ENCODE results near the gene CHURC1.

CHURC1 gene

GRCh38 chr14:64938972-64939816 lies 24.9 kb downstream of the CHURC1 start:
- no peak for DNase-seq (ENCODE audit: low read depth)

- DNase-seq (ENCODE audit: low read depth), result no peak
Measured at GRCh38 chr14:64939817-64940190, 25.5 kb downstream of the CHURC1 start.

- no peak for DNase-seq (ENCODE audit: low read depth)
Measured at GRCh38 chr14:64940336-64940910, 26.2 kb downstream of the CHURC1 start.

GRCh38 chr14:64942531-64943111 lies 28.4 kb downstream of the CHURC1 start, which contains the start of gene GPX2:
Gene GPX2, minus strand, starts transcription at chr14:64942745. Its CDS starts 19 bp downstream, at chr14:64942726.
- no peak for DNase-seq (ENCODE audit: low read depth)

- no peak for DNase-seq (ENCODE audit: low read depth)
Measured at GRCh38 chr14:64943556-64943955, 29.3 kb downstream of the CHURC1 start.

- DNase-seq (ENCODE audit: low read depth), result no peak
Measured at GRCh38 chr14:64944041-64944440, 29.8 kb downstream of the CHURC1 start.

GRCh38 chr14:64944861-64945260 lies 30.6 kb downstream of the CHURC1 start:
- DNase-seq (ENCODE audit: low read depth), result no peak

DNA sequence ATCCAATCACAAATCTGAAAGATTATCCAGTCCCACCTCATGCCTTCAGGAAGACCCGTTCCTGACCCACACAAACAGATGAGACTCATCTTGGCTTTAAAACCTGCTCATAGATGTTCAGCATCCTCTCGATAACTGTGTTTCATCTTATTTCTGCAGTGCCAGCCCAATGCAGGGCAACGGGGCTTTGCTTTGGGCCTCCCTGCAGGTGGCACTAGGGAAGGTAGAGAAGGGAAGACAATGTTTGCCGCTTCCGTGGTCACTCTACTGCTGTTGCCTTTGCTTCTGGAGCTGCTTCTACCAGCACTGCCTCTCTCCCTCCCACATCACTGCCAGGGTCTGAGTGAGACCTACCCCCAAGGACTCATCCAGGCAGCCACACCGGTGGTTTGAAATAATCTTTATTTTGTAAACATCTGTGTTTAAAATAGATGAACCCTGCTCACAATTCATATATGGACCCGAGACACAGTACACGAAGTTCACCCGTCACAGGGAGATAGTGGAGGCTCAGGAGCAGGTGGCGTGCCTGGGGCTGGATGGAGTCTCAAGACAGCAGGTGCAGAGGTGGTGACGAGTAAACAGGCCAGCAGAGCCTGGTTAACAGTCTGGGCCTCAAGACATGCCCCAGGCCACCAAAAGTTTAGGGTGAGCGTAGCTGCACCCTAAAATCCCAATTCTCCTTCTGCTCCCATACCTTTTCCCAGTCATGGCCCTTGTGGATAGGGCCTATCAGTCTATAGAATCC lies 31.4 kb downstream of the CHURC1 start:
- DNase-seq (ENCODE audit: low read depth), result no peak

DNA sequence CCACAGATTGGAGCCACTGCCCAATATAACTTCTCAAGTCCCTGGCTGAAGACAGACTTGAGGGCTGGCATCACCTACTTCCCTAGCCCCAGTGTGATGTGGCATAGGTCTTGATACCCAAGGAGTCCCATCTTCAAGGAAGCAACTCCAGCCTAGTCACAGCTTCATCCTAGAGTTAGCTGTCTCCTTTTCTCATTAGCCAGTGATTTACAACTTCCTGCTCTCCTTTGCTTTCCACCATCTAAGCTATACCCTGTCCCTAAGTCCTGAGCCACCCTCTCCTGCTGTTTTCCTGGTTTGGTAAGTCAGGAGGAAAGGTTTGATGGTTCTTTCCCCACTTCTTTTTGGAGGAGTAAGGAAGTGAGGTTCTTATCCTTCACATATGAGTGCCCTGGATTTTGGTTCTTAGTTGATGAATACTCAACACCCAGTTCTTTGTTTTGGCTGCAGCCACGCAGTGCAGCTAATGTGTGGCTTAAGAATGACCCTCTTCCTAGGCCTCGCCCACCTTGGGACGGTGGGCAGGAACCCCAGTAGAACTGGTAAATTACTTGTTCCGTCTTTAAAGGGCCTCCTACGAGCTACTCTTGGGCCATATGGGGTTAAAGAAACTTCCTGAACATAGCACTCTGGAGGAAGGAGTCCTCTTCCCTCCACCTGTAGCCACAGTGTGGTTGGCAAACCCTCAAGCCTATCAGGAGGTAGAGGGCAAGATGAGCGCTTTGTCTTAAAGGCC lies 32.2 kb downstream of the CHURC1 start:
- no peak for DNase-seq (ENCODE audit: low read depth)

- DNase-seq (ENCODE audit: low read depth), result no peak
Measured at GRCh38 chr14:64947710-64948611, 33.7 kb downstream of the CHURC1 start.

- DNase-seq (ENCODE audit: low read depth), result no peak
Measured at GRCh38 chr14:64948612-64949210, 34.5 kb downstream of the CHURC1 start.

GRCh38 chr14:64950889-64951288 lies 36.6 kb downstream of the CHURC1 start:
- DNase-seq (ENCODE audit: low read depth), result no peak

GRCh38 chr14:64951291-64951690 lies 37.0 kb downstream of the CHURC1 start:
- DNase-seq (ENCODE audit: low read depth), result no peak

DNA sequence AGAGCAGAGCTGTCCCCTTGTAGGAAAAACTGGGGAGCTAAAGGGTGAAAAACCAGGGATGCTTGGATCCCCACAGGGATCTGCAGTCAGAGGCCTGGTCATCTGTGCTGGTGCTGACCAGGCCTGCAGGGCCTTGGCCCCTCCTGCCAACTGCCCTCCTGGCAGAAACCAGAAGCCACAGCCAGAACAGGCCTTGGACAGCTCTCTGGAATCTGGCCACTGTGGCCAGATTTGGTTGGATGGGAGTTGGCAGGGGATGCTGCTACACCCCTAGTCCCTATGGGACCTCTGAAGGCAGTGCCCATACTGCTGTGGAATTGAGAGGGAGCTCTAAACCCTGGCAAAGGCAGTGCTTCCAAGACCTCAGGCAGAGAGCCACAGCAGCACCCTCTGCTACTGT lies 37.5 kb downstream of the CHURC1 start:
- DNase-seq (ENCODE audit: low read depth), result no peak

- no peak for DNase-seq (ENCODE audit: low read depth)
Measured at GRCh38 chr14:64952598-64953309, 38.5 kb downstream of the CHURC1 start.

DNA sequence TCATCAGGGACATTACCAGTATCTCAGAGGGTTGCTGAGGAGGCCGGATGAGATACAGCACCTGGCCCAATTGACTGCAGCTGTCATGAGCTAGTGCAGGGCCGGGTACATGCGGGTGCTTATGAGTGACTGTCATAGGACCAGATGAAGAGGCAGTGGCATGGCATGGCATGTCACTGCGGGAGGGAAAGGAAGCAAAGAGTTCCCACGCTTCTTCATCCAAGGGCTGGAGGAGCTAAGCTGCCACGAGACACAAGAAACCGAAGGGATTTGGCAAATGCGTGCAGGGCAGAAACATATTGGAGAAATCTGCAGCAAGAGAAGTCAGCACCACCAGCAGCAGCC lies 39.0 kb downstream of the CHURC1 start:
- no peak for DNase-seq (ENCODE audit: low read depth)

DNA sequence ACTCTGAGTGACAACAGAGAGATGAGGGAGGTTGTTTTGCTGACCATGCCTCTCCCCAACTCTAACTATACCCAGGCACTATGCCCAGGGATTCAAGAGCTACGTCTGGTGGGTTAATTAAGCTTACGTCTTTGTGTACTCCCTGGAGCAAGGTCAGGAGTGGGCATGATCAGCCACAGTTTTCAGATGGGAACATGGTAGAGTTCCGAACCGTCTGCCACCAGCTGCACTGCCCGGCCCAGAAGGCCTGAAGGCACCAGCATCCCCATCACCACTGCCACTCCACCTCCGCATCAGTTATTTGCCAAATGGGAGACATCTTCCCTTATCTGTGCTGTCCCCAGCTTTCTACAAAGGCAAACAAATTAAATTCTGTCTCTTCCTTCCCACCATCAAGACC lies 39.4 kb downstream of the CHURC1 start:
- DNase-seq (ENCODE audit: low read depth), result no peak

DNA sequence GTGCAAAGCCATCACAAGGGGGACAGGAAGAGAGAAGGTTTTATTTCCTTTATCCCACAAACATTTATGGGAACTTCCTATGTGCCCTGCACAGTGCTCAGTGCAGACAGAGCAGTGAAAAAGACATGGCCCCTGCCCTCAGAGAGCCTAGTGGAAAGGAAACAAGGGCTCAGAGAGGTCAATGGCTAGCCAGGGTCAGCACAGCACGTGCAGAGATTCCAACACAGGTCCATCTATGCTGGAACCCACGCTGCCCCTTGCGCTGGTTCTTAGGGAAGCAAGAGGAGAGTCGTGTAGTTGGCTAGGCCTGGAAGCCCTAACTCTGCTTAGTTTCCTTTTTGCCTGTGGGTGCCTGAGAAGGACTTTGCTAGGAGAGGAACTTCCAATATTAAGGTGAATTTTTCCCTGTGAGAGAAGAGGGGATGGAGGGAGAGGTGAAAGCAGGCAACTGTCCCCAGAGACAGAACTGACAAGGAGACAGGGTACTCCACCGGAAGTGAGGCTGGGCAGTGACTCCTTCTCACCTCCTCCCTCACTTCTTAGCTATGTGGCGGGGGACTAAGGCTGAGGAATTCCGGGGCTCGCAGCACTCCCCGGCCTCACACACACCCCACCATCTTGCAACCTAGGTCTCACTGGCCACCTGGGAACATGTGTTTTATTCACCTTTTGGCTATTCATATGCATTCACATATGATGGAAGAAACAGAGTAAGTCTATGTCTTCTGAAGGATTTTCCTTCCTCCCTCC lies 40.4 kb downstream of the CHURC1 start:
- DNase-seq (ENCODE audit: low read depth), result no peak

DNA sequence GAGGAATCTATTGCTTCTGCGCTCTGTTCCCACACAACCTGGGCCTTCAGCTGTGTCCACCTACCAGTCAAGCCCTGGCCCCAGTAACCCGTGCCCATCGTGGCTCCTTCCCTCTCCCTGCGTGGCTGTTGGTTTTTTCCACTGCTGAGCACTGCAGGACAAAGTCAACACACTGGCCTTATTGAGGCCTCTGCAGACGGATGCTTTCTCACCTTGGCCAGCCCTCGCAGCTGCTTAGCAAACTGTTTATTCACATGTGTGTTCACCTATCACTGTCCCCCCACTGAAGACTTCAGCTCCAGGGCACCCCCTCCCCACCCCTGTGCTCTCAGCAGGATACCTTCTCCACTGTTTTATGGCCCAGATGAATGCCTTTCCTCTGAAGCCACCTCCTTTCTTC lies 41.0 kb downstream of the CHURC1 start:
- DNase-seq (ENCODE audit: low read depth), result no peak

Data from stimulated activated CD4-positive, alpha-beta T cell treated with anti-CD3 and anti-CD28 coated beads, Interleukin-2, amount 100 ng/mL, for 4 hours (primary cell).